ENCODE data around the gene NLRC5. TPM values are rescaled to one million over a fixed set of nuclear protein-coding genes. Genes with fewer than 3 reads are reported as not detected.
"Not testable (repeated sequence)": the region's sequence is repeated elsewhere in the genome, so short reads cannot be mapped to it uniquely, and the experiment has no call there.

NLRC5 gene
- total RNA-seq, 5 donors from 2014 or later (not counting 1 experiment from before 2014, with no cell fraction given), result 390 to 711 (median 496) TPM

- Mint-ChIP-seq H3K27me3 (peaks cover 0 to 7% of the 10 kb centered on the region in 2 donors), H3K27ac (no peak overlapping the region), H3K36me3 (no peaks in the 10 kb centered on the region), H3K9me3 (no peaks in the 10 kb centered on the region), H3K4me1 (peaks cover 7 to 17% (median 11%) of the 10 kb centered on the region in 3 donors), H3K4me3 (no peak overlapping the region)
- POLR2A ChIA-PET, result no interaction called here
- Histone ChIP-seq H3K27me3 (replicated peaks in 1 of 2; ENCODE audit: control insufficient read depth in 2 of 2, extremely low read depth in 1 of 2, insufficient read depth in 2 of 2, low read length in 1 of 2) (peaks cover 0 to 28% of the 10 kb centered on the region in 2 experiments), H3K9me3 (no peaks in the 10 kb centered on the region), H3K4me3 (ENCODE audit: control insufficient read depth in 1 of 2, extremely low read depth in 1 of 2, low read length in 1 of 2) (no peak overlapping the region), H3K27ac (ENCODE audit: low read length) (no peak overlapping the region), H3K4me1 (ENCODE audit: control insufficient read depth in 1 of 2, extremely low read depth in 1 of 2, insufficient read depth in 2 of 2, low read length in 2 of 2) (peaks cover 2 to 23% of the 10 kb centered on the region in 2 experiments), H3K36me3 (ENCODE audit: control insufficient read depth in 2 of 2, extremely low read depth in 1 of 2, insufficient read depth in 1 of 2, low read length in 1 of 2) (no peaks in the 10 kb centered on the region)
- ATAC-seq (replicated peaks in 1 of 4) (no peak), DNase-seq (no peak)
- CTCF ChIA-PET, result interaction anchor here in 1 of 2 donors (1.3 kb wide), 1 partner anchor 12 kb away, joined by 3 read pairs; no protein-coding TSS in a partner anchor
- WGBS (ENCODE audit: insufficient coverage), result 100% methylated on average over 1 of the region's 3 CpGs
Measured at GRCh38 chr16:57096192-57096591, 106.8 kb downstream of the NLRC5 start.

DNA sequence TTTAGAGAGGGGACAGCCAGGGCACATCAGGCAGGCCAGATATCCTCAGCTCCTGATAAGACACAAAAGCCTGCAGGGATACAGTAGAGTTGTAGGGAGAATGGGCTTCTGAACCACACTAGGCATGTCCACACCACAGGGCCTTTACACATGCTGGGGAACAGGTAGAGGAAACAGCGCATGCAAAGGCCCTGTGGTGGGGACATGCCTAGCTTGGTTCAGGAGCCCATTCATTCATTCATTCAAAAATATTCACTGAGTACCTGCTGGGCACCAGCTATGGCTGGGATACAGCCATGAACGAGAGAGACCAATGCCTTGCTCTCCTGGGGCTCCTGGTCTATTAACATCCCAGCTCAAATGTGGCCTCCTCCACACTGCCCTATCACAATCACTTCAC, 107.4 kb downstream of the NLRC5 start:
- no peaks in the 10 kb centered on the region for H3K36me3 ChIP-seq (ENCODE audit: control insufficient read depth in 2 of 2, extremely low read depth in 1 of 2, insufficient read depth in 1 of 2, low read length in 1 of 2)
- Mint-ChIP-seq H3K27ac (no peak overlapping the region), H3K27me3 (peaks cover 0 to 7% of the 10 kb centered on the region in 2 donors), H3K36me3 (no peaks in the 10 kb centered on the region), H3K9me3 (no peaks in the 10 kb centered on the region), H3K4me1 (peaks cover under 1 to 15% (median 6%) of the 10 kb centered on the region in 3 donors), H3K4me3 (no peak overlapping the region)
- H3K4me1 ChIP-seq (ENCODE audit: control insufficient read depth in 1 of 2, extremely low read depth in 1 of 2, insufficient read depth in 2 of 2, low read length in 2 of 2), result peaks cover 2 to 18% of the 10 kb centered on the region in 2 experiments
- DNase-seq (no peak), ATAC-seq (replicated peaks in 1 of 4) (no peak)
- H3K27me3 ChIP-seq (replicated peaks in 1 of 2; ENCODE audit: control insufficient read depth in 2 of 2, extremely low read depth in 1 of 2, insufficient read depth in 2 of 2, low read length in 1 of 2), result peaks cover 0 to 23% of the 10 kb centered on the region in 2 experiments
- no peaks in the 10 kb centered on the region for H3K9me3 ChIP-seq
- no peak overlapping the region for H3K4me3 ChIP-seq (ENCODE audit: control insufficient read depth in 1 of 2, extremely low read depth in 1 of 2, low read length in 1 of 2)
- WGBS (ENCODE audit: insufficient coverage), result 90% methylated on average over 1 of the region's 2 CpGs
- POLR2A ChIA-PET, result interaction anchor here in 1 of 2 donors (0.6 kb wide), 1 partner anchor 32 kb away, joined by 3 read pairs; no protein-coding TSS in a partner anchor
- CTCF ChIA-PET, result interaction anchor here in 1 of 2 donors (1.3 kb wide), 1 partner anchor 13 kb away, joined by 3 read pairs; no protein-coding TSS in a partner anchor
- no peak overlapping the region for H3K27ac ChIP-seq (ENCODE audit: low read length)

DNA sequence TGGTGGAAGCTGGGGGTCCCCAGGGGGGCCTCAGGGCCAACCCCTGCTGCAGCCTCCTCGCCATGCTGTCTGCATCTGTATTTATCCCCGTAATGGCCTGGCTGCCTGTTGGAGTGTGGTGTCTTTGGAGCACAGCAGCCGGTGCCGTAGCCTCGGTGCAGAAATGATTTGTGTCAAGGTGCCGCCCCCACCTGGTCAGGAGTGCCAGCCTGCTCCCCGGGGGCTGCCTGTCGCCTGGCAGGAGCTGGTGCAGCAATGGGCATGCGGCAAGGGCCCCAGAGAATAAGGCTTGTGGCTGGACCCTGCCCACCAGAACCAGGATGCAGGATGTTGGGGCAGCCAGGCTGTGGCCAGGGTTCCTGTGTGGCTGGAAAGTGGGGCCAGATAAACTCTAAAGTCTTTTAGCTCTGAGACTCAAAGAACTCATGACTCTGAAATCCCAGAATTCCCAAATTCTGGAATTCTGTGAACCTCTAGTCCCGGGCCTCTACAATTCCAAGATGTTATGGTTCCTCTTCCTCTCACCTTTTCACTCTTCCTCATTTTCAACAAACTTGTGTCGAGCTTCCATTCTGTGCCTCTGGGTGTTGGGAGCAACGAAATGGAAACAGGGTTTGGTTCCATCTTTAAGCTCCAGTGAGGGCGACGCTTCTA, 109.0 kb downstream of the NLRC5 start:
- 76% methylated on average over 8 of the region's 14 CpGs for WGBS (ENCODE audit: insufficient coverage)
- H3K27me3 ChIP-seq (replicated peaks in 1 of 2; ENCODE audit: control insufficient read depth in 2 of 2, extremely low read depth in 1 of 2, insufficient read depth in 2 of 2, low read length in 1 of 2), result peaks cover 0 to 17% of the 10 kb centered on the region in 2 experiments
- H3K36me3 ChIP-seq (ENCODE audit: control insufficient read depth in 2 of 2, extremely low read depth in 1 of 2, insufficient read depth in 1 of 2, low read length in 1 of 2), result no peaks in the 10 kb centered on the region
- ChIA-PET CTCF (interaction anchor here (0.5 to 1.3 kb wide), 3 partner anchors 14 to 114 kb away, joined by 3 to 6 read pairs (median 3); no protein-coding TSS in a partner anchor), POLR2A (interaction anchor here in 1 of 2 donors (0.6 kb wide), 1 partner anchor 88 kb away, joined by 5 read pairs; the partner anchor contains the start of genes PSME3IP1 and RSPRY1)
- H3K27ac ChIP-seq (ENCODE audit: low read length), result no peak overlapping the region
- Mint-ChIP-seq H3K36me3 (no peaks in the 10 kb centered on the region), H3K27ac (no peak overlapping the region), H3K9me3 (no peaks in the 10 kb centered on the region), H3K27me3 (peaks cover 0 to 6% of the 10 kb centered on the region in 2 donors), H3K4me3 (no peak overlapping the region), H3K4me1 (peaks cover 0 to 14% (median 5%) of the 10 kb centered on the region in 3 donors)
- H3K9me3 ChIP-seq, result no peaks in the 10 kb centered on the region
- no peak overlapping the region for H3K4me3 ChIP-seq (ENCODE audit: control insufficient read depth in 1 of 2, extremely low read depth in 1 of 2, low read length in 1 of 2)
- H3K4me1 ChIP-seq (ENCODE audit: control insufficient read depth in 1 of 2, extremely low read depth in 1 of 2, insufficient read depth in 2 of 2, low read length in 2 of 2), result peaks cover 0 to 10% of the 10 kb centered on the region in 2 experiments
- DNase-seq (no peak), ATAC-seq (replicated peaks in 1 of 4) (no peak)

GRCh38 chr16:57099965-57100364, 110.6 kb downstream of the NLRC5 start:
- H3K4me1 Mint-ChIP-seq, result peaks cover 7 to 16% (median 8%) of the 10 kb centered on the region in 3 donors
- not testable (repeated sequence) for H3K4me3 Mint-ChIP-seq; H3K9me3 ChIP-seq; ATAC-seq (replicated peaks in 1 of 4); H3K27ac Mint-ChIP-seq; H3K27me3 ChIP-seq (replicated peaks in 1 of 2; ENCODE audit: control insufficient read depth in 2 of 2, extremely low read depth in 1 of 2, insufficient read depth in 2 of 2, low read length in 1 of 2); H3K27ac ChIP-seq (ENCODE audit: low read length); H3K4me3 ChIP-seq (ENCODE audit: control insufficient read depth in 1 of 2, extremely low read depth in 1 of 2, low read length in 1 of 2); H3K27me3 Mint-ChIP-seq; H3K36me3 ChIP-seq (ENCODE audit: control insufficient read depth in 2 of 2, extremely low read depth in 1 of 2, insufficient read depth in 1 of 2, low read length in 1 of 2); H3K4me1 ChIP-seq (ENCODE audit: control insufficient read depth in 1 of 2, extremely low read depth in 1 of 2, insufficient read depth in 2 of 2, low read length in 2 of 2); H3K36me3 Mint-ChIP-seq; H3K9me3 Mint-ChIP-seq; DNase-seq
- POLR2A ChIA-PET, result interaction anchor here in 1 of 2 donors (0.5 kb wide), 2 partner anchors 15 to 116 kb away, joined by 5 to 7 read pairs; no protein-coding TSS in a partner anchor
- CTCF ChIA-PET, result interaction anchor here in 1 of 2 donors (0.9 kb wide), 1 partner anchor 17 kb away, joined by 3 read pairs; no protein-coding TSS in a partner anchor
- 64% methylated on average over 4 of the region's 6 CpGs for WGBS (ENCODE audit: insufficient coverage)

DNA sequence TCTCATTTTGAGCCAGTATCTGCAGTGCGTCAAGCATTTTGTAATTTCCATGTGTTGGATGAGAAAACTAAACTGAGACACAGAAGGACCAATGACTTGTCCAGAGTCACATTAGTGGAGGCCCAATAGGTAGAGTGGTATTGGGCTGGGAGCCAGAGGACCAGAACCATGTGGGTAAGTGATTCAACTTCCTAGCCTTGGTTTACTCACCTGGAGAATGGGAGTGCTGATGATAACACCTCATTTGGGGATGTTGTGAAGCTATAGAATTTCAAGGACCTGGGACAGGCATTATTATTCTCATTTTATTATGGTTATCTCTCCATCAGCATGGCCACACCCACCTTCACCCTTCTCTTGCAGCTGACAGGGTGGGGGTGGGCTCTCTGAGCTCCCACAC, 111.1 kb downstream of the NLRC5 start:
- no peak overlapping the region for H3K27ac ChIP-seq (ENCODE audit: low read length)
- H3K9me3 Mint-ChIP-seq, result no peaks in the 10 kb centered on the region
- DNase-seq, result no peak
- no peaks in the 10 kb centered on the region for H3K36me3 ChIP-seq (ENCODE audit: control insufficient read depth in 2 of 2, extremely low read depth in 1 of 2, insufficient read depth in 1 of 2, low read length in 1 of 2)
- no peaks in the 10 kb centered on the region for H3K9me3 ChIP-seq
- CTCF ChIA-PET, result interaction anchor here in 1 of 2 donors (0.6 kb wide), 1 partner anchor 493 kb away, joined by 3 read pairs; no protein-coding TSS in a partner anchor
- no peak overlapping the region for H3K27ac Mint-ChIP-seq
- ATAC-seq (replicated peaks in 1 of 4), result no peak
- no peak overlapping the region for H3K4me3 Mint-ChIP-seq
- no peak overlapping the region for H3K4me3 ChIP-seq (ENCODE audit: control insufficient read depth in 1 of 2, extremely low read depth in 1 of 2, low read length in 1 of 2)
- H3K36me3 Mint-ChIP-seq, result no peaks in the 10 kb centered on the region
- peaks cover 0 to 10% of the 10 kb centered on the region in 2 experiments for H3K4me1 ChIP-seq (ENCODE audit: control insufficient read depth in 1 of 2, extremely low read depth in 1 of 2, insufficient read depth in 2 of 2, low read length in 2 of 2)
- H3K27me3 ChIP-seq (replicated peaks in 1 of 2; ENCODE audit: control insufficient read depth in 2 of 2, extremely low read depth in 1 of 2, insufficient read depth in 2 of 2, low read length in 1 of 2), result no peaks in the 10 kb centered on the region
- POLR2A ChIA-PET, result interaction anchor here in 1 of 2 donors (0.5 kb wide), 1 partner anchor 117 kb away, joined by 5 read pairs; no protein-coding TSS in a partner anchor
- H3K4me1 Mint-ChIP-seq, result peaks cover 10 to 19% (median 11%) of the 10 kb centered on the region in 3 donors
- H3K27me3 Mint-ChIP-seq, result no peaks in the 10 kb centered on the region
- WGBS (ENCODE audit: insufficient coverage), result 100% methylated on average over 1 of the region's 1 CpG

- WGBS (ENCODE audit: insufficient coverage), result 89% methylated on average over 8 of the region's 16 CpGs
- H3K4me3 Mint-ChIP-seq, result no peak overlapping the region
- ChIA-PET POLR2A (no interaction called here), CTCF (no interaction called here)
- Histone ChIP-seq H3K27ac (ENCODE audit: low read length) (no peak overlapping the region), H3K4me1 (ENCODE audit: control insufficient read depth in 1 of 2, extremely low read depth in 1 of 2, insufficient read depth in 2 of 2, low read length in 2 of 2) (peaks cover 0 to 20% of the 10 kb centered on the region in 2 experiments), H3K27me3 (replicated peaks in 1 of 2; ENCODE audit: control insufficient read depth in 2 of 2, extremely low read depth in 1 of 2, insufficient read depth in 2 of 2, low read length in 1 of 2) (no peaks in the 10 kb centered on the region), H3K36me3 (ENCODE audit: control insufficient read depth in 2 of 2, extremely low read depth in 1 of 2, insufficient read depth in 1 of 2, low read length in 1 of 2) (no peaks in the 10 kb centered on the region), H3K9me3 (no peaks in the 10 kb centered on the region), H3K4me3 (ENCODE audit: control insufficient read depth in 1 of 2, extremely low read depth in 1 of 2, low read length in 1 of 2) (no peak overlapping the region)
- ATAC-seq (replicated peaks in 1 of 4) (no peak), DNase-seq (no peak)
- H3K27ac Mint-ChIP-seq, result no peak overlapping the region
- no peaks in the 10 kb centered on the region for H3K9me3 Mint-ChIP-seq
- H3K27me3 Mint-ChIP-seq, result no peaks in the 10 kb centered on the region
- H3K36me3 Mint-ChIP-seq, result no peaks in the 10 kb centered on the region
- peaks cover 12 to 23% (median 17%) of the 10 kb centered on the region in 3 donors for H3K4me1 Mint-ChIP-seq
Measured at GRCh38 chr16:57102888-57103851, 113.8 kb downstream of the NLRC5 start.

Data from T-cell (primary cell).